ENCODE data around the gene MYO5B. TPM values are rescaled to one million over a fixed set of nuclear protein-coding genes. Genes with fewer than 3 reads are reported as not detected.

MYO5B gene
- polyA plus RNA-seq, 4 donors, result 45.0 to 185 (median 102) TPM

DNA sequence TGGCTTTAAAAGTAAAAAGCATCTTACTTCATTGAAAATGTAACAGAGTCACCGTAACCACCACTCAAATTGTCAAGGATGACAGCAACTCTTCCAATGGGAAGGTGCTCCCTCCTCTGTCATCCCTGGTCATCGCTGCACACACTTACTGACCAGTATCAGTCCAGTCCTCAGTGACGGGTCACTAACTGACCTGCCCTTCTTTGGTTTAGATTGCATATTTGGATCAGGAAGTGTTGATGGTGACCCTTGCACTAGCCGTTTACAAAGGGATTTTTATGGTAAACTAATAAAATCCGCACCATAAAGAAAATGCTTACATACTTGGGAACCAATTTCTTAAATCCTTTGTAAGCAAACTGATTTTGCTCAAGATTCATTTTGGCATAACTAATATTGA, 239.7 kb downstream of the MYO5B start:
- FAIRE-seq (no peak), DNase-seq (no peak)
- Histone ChIP-seq H3K4me3 (ENCODE audit: low read depth in 1 of 3, low read length in 3 of 3) (no peak overlapping the region), H3K36me3 (ENCODE audit: control insufficient read depth in 3 of 3, insufficient read depth in 2 of 3, low read depth in 1 of 3, low read length in 3 of 3) (peaks cover 0 to 59% (median 13%) of the 10 kb centered on the region in 3 donors), H3K27me3 (ENCODE audit: control insufficient read depth in 3 of 3, insufficient read depth in 3 of 3, low read length in 3 of 3) (no peaks in the 10 kb centered on the region), H3K9me3 (ENCODE audit: control insufficient read depth in 2 of 2, insufficient read depth in 1 of 2, low read depth in 1 of 2, low read length in 1 of 2) (no peaks in the 10 kb centered on the region), H3K4me1 (ENCODE audit: control insufficient read depth in 3 of 3, insufficient read depth in 2 of 3, low read depth in 1 of 3, low read length in 2 of 3) (no peaks in the 10 kb centered on the region), H3K27ac (ENCODE audit: low read depth in 1 of 3, low read length in 2 of 3) (no peak overlapping the region)
- WGBS, 3 donors, result 74 to 83% (median 74%) methylated on average over 5 of the region's 5 CpGs

DNA sequence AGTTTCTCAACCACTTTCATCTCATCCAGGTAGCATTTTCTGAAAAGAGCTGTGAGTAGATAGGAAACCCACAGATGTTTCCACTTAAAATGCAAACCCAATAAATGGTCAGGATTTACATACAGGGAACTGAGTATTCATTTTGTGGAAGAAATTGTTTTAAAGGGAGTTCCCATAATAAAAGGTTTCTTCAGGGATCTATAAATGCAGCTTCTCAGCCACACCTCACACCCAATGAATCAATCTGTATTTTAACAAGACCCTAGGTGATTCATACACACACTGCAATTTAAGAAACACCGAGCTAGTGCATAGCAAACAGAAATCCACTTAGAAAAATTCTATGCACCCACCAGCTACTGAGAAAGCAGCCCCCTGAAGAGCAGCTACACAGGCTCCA, 241.6 kb downstream of the MYO5B start:
- Histone ChIP-seq H3K9me3 (ENCODE audit: control insufficient read depth in 2 of 2, insufficient read depth in 1 of 2, low read depth in 1 of 2, low read length in 1 of 2) (no peaks in the 10 kb centered on the region), H3K36me3 (ENCODE audit: control insufficient read depth in 3 of 3, insufficient read depth in 2 of 3, low read depth in 1 of 3, low read length in 3 of 3) (peaks cover 0 to 45% (median 18%) of the 10 kb centered on the region in 3 donors), H3K4me3 (ENCODE audit: low read depth in 1 of 3, low read length in 3 of 3) (no peak overlapping the region), H3K27me3 (ENCODE audit: control insufficient read depth in 3 of 3, insufficient read depth in 3 of 3, low read length in 3 of 3) (no peaks in the 10 kb centered on the region), H3K27ac (ENCODE audit: low read depth in 1 of 3, low read length in 2 of 3) (no peak overlapping the region), H3K4me1 (ENCODE audit: control insufficient read depth in 3 of 3, insufficient read depth in 2 of 3, low read depth in 1 of 3, low read length in 2 of 3) (no peaks in the 10 kb centered on the region)
- no peak for DNase-seq
- WGBS, 3 donors, result 87 to 93% (median 89%) methylated on average over 1 of the region's 1 CpG
- no peak for FAIRE-seq

DNA sequence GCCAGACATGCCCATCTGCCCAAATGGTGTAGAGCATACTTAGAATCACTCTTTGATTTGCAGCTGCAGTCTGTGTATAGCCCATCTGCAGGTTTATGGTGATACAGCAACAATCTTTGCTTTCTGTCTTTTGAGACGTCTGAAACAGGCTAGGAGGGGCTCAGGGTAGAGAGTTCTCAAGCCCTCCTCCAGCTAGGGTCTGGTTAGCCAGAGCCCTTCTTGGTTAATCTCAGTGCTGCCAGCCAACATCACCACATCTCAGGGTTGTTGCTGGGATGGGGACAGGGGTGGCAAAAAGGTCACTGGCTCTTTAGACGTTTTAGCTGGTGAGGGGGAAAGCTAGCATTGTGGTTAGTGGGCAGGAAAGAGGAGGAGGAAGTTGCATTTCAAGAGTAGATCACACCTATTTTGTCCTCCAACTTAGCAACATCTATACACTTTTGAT, 245.0 kb downstream of the MYO5B start:
- no peak for FAIRE-seq
- H3K27me3 ChIP-seq (ENCODE audit: control insufficient read depth in 3 of 3, insufficient read depth in 3 of 3, low read length in 3 of 3), result no peaks in the 10 kb centered on the region
- DNase-seq, result no peak
- no peak overlapping the region for H3K27ac ChIP-seq (ENCODE audit: low read depth in 1 of 3, low read length in 2 of 3)
- WGBS, 3 donors, result 23 to 48% (median 40%) methylated on average over 2 of the region's 2 CpGs
- peaks cover 0 to 34% (median 18%) of the 10 kb centered on the region in 3 donors for H3K36me3 ChIP-seq (ENCODE audit: control insufficient read depth in 3 of 3, insufficient read depth in 2 of 3, low read depth in 1 of 3, low read length in 3 of 3)
- H3K4me1 ChIP-seq (ENCODE audit: control insufficient read depth in 3 of 3, insufficient read depth in 2 of 3, low read depth in 1 of 3, low read length in 2 of 3), result no peaks in the 10 kb centered on the region
- no peaks in the 10 kb centered on the region for H3K9me3 ChIP-seq (ENCODE audit: control insufficient read depth in 2 of 2, insufficient read depth in 1 of 2, low read depth in 1 of 2, low read length in 1 of 2)
- no peak overlapping the region for H3K4me3 ChIP-seq (ENCODE audit: low read depth in 1 of 3, low read length in 3 of 3)

DNA sequence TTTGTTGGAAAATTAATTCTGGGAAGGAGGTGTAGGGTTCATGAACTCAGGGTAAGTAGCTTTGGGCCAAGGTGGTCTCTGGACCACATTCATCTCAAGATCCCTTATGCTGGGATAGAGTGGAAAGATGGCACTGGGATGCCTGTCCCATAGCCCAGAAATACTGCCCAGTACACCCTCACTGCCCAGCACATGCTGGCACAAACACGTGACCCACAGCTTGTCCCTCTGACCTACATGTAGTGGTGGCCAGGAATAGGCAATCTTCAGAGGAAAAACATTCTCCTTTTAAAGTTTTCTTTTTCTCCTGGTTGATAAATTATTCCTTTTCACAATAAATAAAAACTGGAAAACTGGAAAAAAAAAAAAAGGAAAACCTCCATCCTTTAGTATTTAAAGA, 246.0 kb downstream of the MYO5B start:
- Histone ChIP-seq H3K27ac (ENCODE audit: low read depth in 1 of 3, low read length in 2 of 3) (no peak overlapping the region), H3K9me3 (ENCODE audit: control insufficient read depth in 2 of 2, insufficient read depth in 1 of 2, low read depth in 1 of 2, low read length in 1 of 2) (no peaks in the 10 kb centered on the region), H3K4me3 (ENCODE audit: low read depth in 1 of 3, low read length in 3 of 3) (no peak overlapping the region), H3K27me3 (ENCODE audit: control insufficient read depth in 3 of 3, insufficient read depth in 3 of 3, low read length in 3 of 3) (no peaks in the 10 kb centered on the region), H3K4me1 (ENCODE audit: control insufficient read depth in 3 of 3, insufficient read depth in 2 of 3, low read depth in 1 of 3, low read length in 2 of 3) (no peaks in the 10 kb centered on the region), H3K36me3 (ENCODE audit: control insufficient read depth in 3 of 3, insufficient read depth in 2 of 3, low read depth in 1 of 3, low read length in 3 of 3) (peaks cover 0 to 31% (median 18%) of the 10 kb centered on the region in 3 donors)
- WGBS, 3 donors, result 85 to 96% (median 90%) methylated on average over 1 of the region's 1 CpG
- no peak for FAIRE-seq
- no peak for DNase-seq

DNA sequence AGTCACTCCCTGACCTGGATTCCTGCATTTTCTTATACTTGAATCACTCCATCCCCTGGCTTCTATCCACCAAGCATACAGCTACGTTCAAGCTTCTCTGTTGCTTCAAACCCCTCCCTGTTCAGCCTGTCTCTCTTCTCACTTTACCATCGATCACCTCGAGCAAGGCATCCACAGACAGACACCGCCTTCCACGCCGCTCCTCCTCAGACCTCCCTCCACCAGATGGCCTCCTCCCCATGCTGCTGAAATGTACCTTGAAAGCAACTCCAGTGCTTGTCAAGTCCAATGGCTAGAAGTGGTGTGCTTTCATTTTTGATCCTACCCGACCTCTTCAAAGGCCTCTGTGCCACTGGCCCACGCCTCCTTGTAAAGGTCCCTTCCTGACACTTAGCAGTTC, 250.3 kb downstream of the MYO5B start:
- no peak for FAIRE-seq
- no peak overlapping the region for H3K27ac ChIP-seq (ENCODE audit: low read depth in 1 of 3, low read length in 2 of 3)
- H3K4me1 ChIP-seq (ENCODE audit: control insufficient read depth in 3 of 3, insufficient read depth in 2 of 3, low read depth in 1 of 3, low read length in 2 of 3), result no peaks in the 10 kb centered on the region
- H3K4me3 ChIP-seq (ENCODE audit: low read depth in 1 of 3, low read length in 3 of 3), result no peak overlapping the region
- no peaks in the 10 kb centered on the region for H3K27me3 ChIP-seq (ENCODE audit: control insufficient read depth in 3 of 3, insufficient read depth in 3 of 3, low read length in 3 of 3)
- H3K9me3 ChIP-seq (ENCODE audit: control insufficient read depth in 2 of 2, insufficient read depth in 1 of 2, low read depth in 1 of 2, low read length in 1 of 2), result no peaks in the 10 kb centered on the region
- 63 to 82% (median 72%) methylated on average over 8 of the region's 8 CpGs for WGBS, 3 donors
- H3K36me3 ChIP-seq (ENCODE audit: control insufficient read depth in 3 of 3, insufficient read depth in 2 of 3, low read depth in 1 of 3, low read length in 3 of 3), result peaks cover 0 to 10% (median 5%) of the 10 kb centered on the region in 3 donors
- peak; percentile 8 to 14 for DNase-seq

DNA sequence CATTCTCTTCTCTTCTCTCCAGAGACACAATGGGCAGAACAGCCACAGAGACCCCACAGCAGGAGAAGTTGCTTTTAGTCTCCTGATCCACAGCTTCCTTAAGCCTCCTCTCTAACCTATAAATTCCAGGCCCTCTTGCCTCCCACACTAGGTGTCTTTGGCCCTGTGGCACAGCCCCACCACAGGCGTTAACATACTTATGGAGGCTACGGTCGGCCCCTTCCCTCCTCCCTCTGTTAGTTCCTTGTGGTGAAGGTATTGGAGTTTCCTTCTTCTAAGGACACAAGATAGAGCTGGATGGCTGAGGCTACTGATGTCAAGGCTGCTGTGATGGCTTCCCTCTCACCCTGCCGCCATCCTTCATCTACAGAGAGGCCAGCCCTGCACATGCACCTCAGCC, 258.1 kb downstream of the MYO5B start:
- Histone ChIP-seq H3K9me3 (ENCODE audit: control insufficient read depth in 2 of 2, insufficient read depth in 1 of 2, low read depth in 1 of 2, low read length in 1 of 2) (no peaks in the 10 kb centered on the region), H3K27ac (ENCODE audit: low read depth in 1 of 3, low read length in 2 of 3) (no peak overlapping the region), H3K4me1 (ENCODE audit: control insufficient read depth in 3 of 3, insufficient read depth in 2 of 3, low read depth in 1 of 3, low read length in 2 of 3) (no peaks in the 10 kb centered on the region), H3K36me3 (ENCODE audit: control insufficient read depth in 3 of 3, insufficient read depth in 2 of 3, low read depth in 1 of 3, low read length in 3 of 3) (peaks cover 0 to 44% (median 5%) of the 10 kb centered on the region in 3 donors), H3K27me3 (ENCODE audit: control insufficient read depth in 3 of 3, insufficient read depth in 3 of 3, low read length in 3 of 3) (no peaks in the 10 kb centered on the region), H3K4me3 (ENCODE audit: low read depth in 1 of 3, low read length in 3 of 3) (no peak overlapping the region)
- no peak for DNase-seq
- 85 to 88% (median 86%) methylated on average over 4 of the region's 4 CpGs for WGBS, 3 donors
- no peak for FAIRE-seq

DNA sequence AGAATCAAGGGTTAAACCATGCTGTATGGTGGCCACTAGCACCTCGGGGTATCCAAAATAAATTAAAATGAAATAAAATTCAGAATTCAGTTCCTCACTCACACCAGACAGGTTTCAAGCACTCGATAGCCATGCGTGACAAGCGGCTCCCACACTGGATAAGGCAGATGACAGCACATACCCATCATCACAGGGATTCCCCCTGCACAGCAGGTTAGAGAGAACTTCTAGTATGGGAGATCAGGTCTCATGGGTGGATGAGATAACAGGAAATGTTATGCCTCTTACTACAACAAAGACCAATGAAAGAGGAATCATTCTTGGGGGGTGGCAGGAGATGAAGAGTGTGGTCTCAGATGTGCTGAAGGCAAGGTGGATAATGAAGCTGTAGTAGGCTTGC, 259.7 kb downstream of the MYO5B start:
- Histone ChIP-seq H3K4me1 (ENCODE audit: control insufficient read depth in 3 of 3, insufficient read depth in 2 of 3, low read depth in 1 of 3, low read length in 2 of 3) (no peaks in the 10 kb centered on the region), H3K27ac (ENCODE audit: low read depth in 1 of 3, low read length in 2 of 3) (no peak overlapping the region), H3K4me3 (ENCODE audit: low read depth in 1 of 3, low read length in 3 of 3) (no peak overlapping the region), H3K27me3 (ENCODE audit: control insufficient read depth in 3 of 3, insufficient read depth in 3 of 3, low read length in 3 of 3) (no peaks in the 10 kb centered on the region), H3K9me3 (ENCODE audit: control insufficient read depth in 2 of 2, insufficient read depth in 1 of 2, low read depth in 1 of 2, low read length in 1 of 2) (no peaks in the 10 kb centered on the region), H3K36me3 (ENCODE audit: control insufficient read depth in 3 of 3, insufficient read depth in 2 of 3, low read depth in 1 of 3, low read length in 3 of 3) (peaks cover 0 to 52% (median 11%) of the 10 kb centered on the region in 3 donors)
- FAIRE-seq (no peak), DNase-seq (no peak)
- WGBS, 3 donors, result 61 to 84% (median 79%) methylated on average over 4 of the region's 4 CpGs

DNA sequence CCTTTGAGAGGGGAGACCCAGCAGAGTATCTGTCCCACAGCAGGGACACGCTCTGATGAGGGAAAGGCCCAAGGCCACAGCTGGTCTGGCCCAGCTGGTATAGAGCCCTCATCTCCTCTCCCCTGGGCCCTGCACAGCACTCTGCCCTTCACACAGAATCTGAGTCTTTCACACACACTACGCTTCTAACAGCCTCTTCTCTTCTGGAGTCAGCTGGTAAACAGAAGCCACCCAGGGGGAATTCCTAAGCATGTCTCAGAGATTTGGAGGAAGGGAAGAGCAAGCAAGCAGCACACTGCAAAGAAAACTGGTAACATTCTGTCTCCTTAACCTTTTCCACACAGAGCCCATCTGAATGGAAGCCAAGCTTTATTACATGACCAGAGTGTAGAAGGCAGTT, 260.5 kb downstream of the MYO5B start:
- Histone ChIP-seq H3K9me3 (ENCODE audit: control insufficient read depth in 2 of 2, insufficient read depth in 1 of 2, low read depth in 1 of 2, low read length in 1 of 2) (no peaks in the 10 kb centered on the region), H3K4me1 (ENCODE audit: control insufficient read depth in 3 of 3, insufficient read depth in 2 of 3, low read depth in 1 of 3, low read length in 2 of 3) (no peaks in the 10 kb centered on the region), H3K27me3 (ENCODE audit: control insufficient read depth in 3 of 3, insufficient read depth in 3 of 3, low read length in 3 of 3) (no peaks in the 10 kb centered on the region), H3K27ac (ENCODE audit: low read depth in 1 of 3, low read length in 2 of 3) (no peak overlapping the region), H3K4me3 (ENCODE audit: low read depth in 1 of 3, low read length in 3 of 3) (no peak overlapping the region), H3K36me3 (ENCODE audit: control insufficient read depth in 3 of 3, insufficient read depth in 2 of 3, low read depth in 1 of 3, low read length in 3 of 3) (peaks cover 3 to 51% (median 10%) of the 10 kb centered on the region in 3 donors)
- DNase-seq (no peak), FAIRE-seq (no peak)
- 70 to 85% (median 79%) methylated on average over 2 of the region's 2 CpGs for WGBS, 3 donors

DNA sequence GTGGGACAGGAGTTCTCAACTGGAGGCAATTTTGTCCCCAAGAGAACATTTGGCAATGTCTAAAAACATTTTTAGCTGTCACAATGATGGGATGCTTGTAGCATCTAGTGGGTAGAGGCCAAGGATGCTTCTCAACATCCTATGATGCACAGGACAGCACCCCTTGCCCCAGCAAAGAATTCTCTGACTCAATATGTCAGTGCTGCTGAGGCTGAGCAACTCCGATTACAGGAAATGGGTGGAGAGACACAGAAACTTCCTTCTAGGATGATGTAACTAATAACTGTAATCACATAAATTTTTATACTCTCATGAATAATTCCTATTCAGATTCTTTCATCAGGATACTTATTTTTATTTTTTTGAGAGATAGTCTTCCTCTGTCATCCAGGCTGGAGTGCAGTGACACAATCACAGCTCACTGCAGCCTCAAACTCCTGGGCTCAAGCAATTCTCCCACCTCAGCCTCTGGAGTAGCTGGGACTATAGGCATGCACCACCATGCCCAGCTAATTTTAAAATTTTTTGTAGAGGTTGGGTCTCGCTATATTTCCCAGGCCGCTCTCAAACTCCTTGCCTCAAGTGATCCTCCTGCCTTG, 261.3 kb downstream of the MYO5B start:
- DNase-seq (no peak), FAIRE-seq (no peak)
- no peaks in the 10 kb centered on the region for H3K9me3 ChIP-seq (ENCODE audit: control insufficient read depth in 2 of 2, insufficient read depth in 1 of 2, low read depth in 1 of 2, low read length in 1 of 2)
- no peaks in the 10 kb centered on the region for H3K27me3 ChIP-seq (ENCODE audit: control insufficient read depth in 3 of 3, insufficient read depth in 3 of 3, low read length in 3 of 3)
- no peak overlapping the region for H3K4me3 ChIP-seq (ENCODE audit: low read depth in 1 of 3, low read length in 3 of 3)
- peaks cover 3 to 51% (median 9%) of the 10 kb centered on the region in 3 donors for H3K36me3 ChIP-seq (ENCODE audit: control insufficient read depth in 3 of 3, insufficient read depth in 2 of 3, low read depth in 1 of 3, low read length in 3 of 3)
- H3K27ac ChIP-seq (ENCODE audit: low read depth in 1 of 3, low read length in 2 of 3), result no peak overlapping the region
- WGBS, 3 donors, result 79 to 92% (median 91%) methylated on average over 3 of the region's 3 CpGs
- H3K4me1 ChIP-seq (ENCODE audit: control insufficient read depth in 3 of 3, insufficient read depth in 2 of 3, low read depth in 1 of 3, low read length in 2 of 3), result no peaks in the 10 kb centered on the region

Measured in small intestine (tissue), 7 donors.